SU-DHL-6 (cell line): ENCODE data around the gene KLF16.

ENCODE experiments used
- H2AFZ ChIP-seq: fragments of 200-600 bp; sonication (generic); 2 replicates; pipeline ENCODE4 v1.6.1; 2014; ENCODE audit warnings: low read depth, mild to moderate bottlenecking, moderate library complexity, mixed read lengths, antibody characterized with exemption, low read length; ENCODE audit not compliant: severe bottlenecking
- H3F3A ChIP-seq: fragments of 200-600 bp; shearing (Covaris generic); 2 replicates; pipeline ENCODE4 v1.6.0; 2016; ENCODE audit warnings: antibody characterized with exemption, mild to moderate bottlenecking; ENCODE audit not compliant: insufficient read depth
- H3K27ac ChIP-seq: fragments of 200-600 bp; sonication (generic); 2 replicates; pipeline ENCODE4 v1.5.1; 2016; ENCODE audit warnings: low read depth, mild to moderate bottlenecking, low read length, moderate library complexity, mixed read lengths
- H3K27me3 ChIP-seq: fragments of 200-600 bp; sonication (generic), shearing (Covaris generic); 2 replicates; pipeline ENCODE4 v1.6.0; 2014; ENCODE audit warnings: mild to moderate bottlenecking, low read length
- H3K36me3 ChIP-seq: fragments of 200-600 bp; sonication (generic); 2 replicates; pipeline ENCODE4 v1.6.1; 2014; ENCODE audit warnings: mild to moderate bottlenecking, low read length, mixed read lengths
- H3K4me2 ChIP-seq: fragments of 300-600, 200-600 bp; shearing (Covaris generic), sonication (generic); 2 replicates; pipeline ENCODE4 v1.6.0; 2014; ENCODE audit warnings: low read length, low read depth, mild to moderate bottlenecking; ENCODE audit not compliant: poor library complexity, severe bottlenecking
- H3K4me3 ChIP-seq: fragments of 200-600 bp; sonication (generic); 2 replicates; pipeline ENCODE4 v1.5.1; 2014; ENCODE audit warnings: antibody characterized with exemption, low read length, mild to moderate bottlenecking, mixed read lengths; ENCODE audit not compliant: insufficient read depth, poor library complexity, severe bottlenecking
- H3K79me2 ChIP-seq: fragments of 200-600 bp; sonication (generic); 2 replicates; pipeline ENCODE4 v1.6.1; 2014; ENCODE audit warnings: mild to moderate bottlenecking, low read length, moderate library complexity; ENCODE audit not compliant: insufficient read depth
- H3K9ac ChIP-seq: fragments of 200-600 bp; sonication (generic); 2 replicates; pipeline ENCODE4 v1.7.0; 2014; ENCODE audit warnings: mild to moderate bottlenecking, low read length
- H3K9me2 ChIP-seq: fragments of 200-600 bp; sonication (generic); replicated peaks from 2 replicates; pipeline ENCODE4 v1.6.1; 2014; ENCODE audit warnings: low read length; ENCODE audit not compliant: insufficient read depth
- H3K9me3 ChIP-seq: fragments of 200-600 bp; sonication (generic); 2 replicates; pipeline ENCODE4 v1.6.1; 2014; ENCODE audit warnings: low read length, mixed read lengths; ENCODE audit not compliant: insufficient read depth
- H4K20me1 ChIP-seq: fragments of 200-600 bp; sonication (generic); 2 replicates; pipeline ENCODE4 v1.6.1; 2014; ENCODE audit warnings: low read depth, mild to moderate bottlenecking, antibody characterized with exemption, low read length, moderate library complexity, mixed read lengths
- CTCF ChIP-seq: fragments of 200-600 bp; sonication (generic); IDR thresholded peaks from one replicate; pipeline ENCODE4 v1.5.1; 2017; ENCODE audit warnings: antibody characterized with exemption, mild to moderate bottlenecking, low read length, moderate library complexity; ENCODE audit not compliant: insufficient read depth, poor library complexity, severe bottlenecking
- EZH2phosphoT487 ChIP-seq: fragments of 200-600 bp; sonication (generic), shearing (Covaris generic); conservative IDR thresholded peaks from 2 replicates; pipeline ENCODE4 v1.6.1; 2018; ENCODE audit warnings: mild to moderate bottlenecking, antibody characterized with exemption, low read length, moderate library complexity, mixed read lengths

Gene KLF16

GRCh38 chr19:1810439-1811160 is 52.8 kb downstream of the KLF16 start:
- Histone ChIP-seq H4K20me1 (no peaks in the 10 kb centered on the region), H3K9me2 (no peaks in the 10 kb centered on the region), H3F3A (0 out of 2 replicates have a peak, but pooled peaks cover 5% of the 10 kb centered on the region), H3K27ac (no peak overlapping the region), H3K9ac (no peak overlapping the region), H3K79me2 (no peaks in the 10 kb centered on the region), H3K4me3 (no peak overlapping the region), H2AFZ (no peak overlapping the region), H3K27me3 (no peaks in the 10 kb centered on the region), H3K9me3 (no peaks in the 10 kb centered on the region), H3K36me3 (no peaks in the 10 kb centered on the region), H3K4me2 (no peak overlapping the region)
- TF ChIP-seq EZH2phosphoT487 (no peak), CTCF (no peak)

- no peak overlapping the region for H3K27ac ChIP-seq
- no peaks in the 10 kb centered on the region for H3K9me2 ChIP-seq
- no peak overlapping the region for H3K4me2 ChIP-seq
- H3F3A ChIP-seq = 0 out of 2 replicates have a peak, but pooled peaks cover 5% of the 10 kb centered on the region
- H3K4me3 ChIP-seq = no peak overlapping the region
- H3K36me3 ChIP-seq = no peaks in the 10 kb centered on the region
- no peak overlapping the region for H3K9ac ChIP-seq
- no peak overlapping the region for H2AFZ ChIP-seq
- H3K27me3 ChIP-seq = no peaks in the 10 kb centered on the region
- no peaks in the 10 kb centered on the region for H3K79me2 ChIP-seq
- TF ChIP-seq CTCF (no peak), EZH2phosphoT487 (no peak)
- H4K20me1 ChIP-seq = no peaks in the 10 kb centered on the region
- H3K9me3 ChIP-seq = no peaks in the 10 kb centered on the region
Measured at GRCh38 chr19:1809678-1810077, 53.7 kb downstream of the KLF16 start.

GRCh38 chr19:1808395-1808731 is 55.0 kb downstream of the KLF16 start:
- Histone ChIP-seq H3K9ac (no peak overlapping the region), H3K4me2 (no peak overlapping the region), H3K9me3 (no peaks in the 10 kb centered on the region), H3K27ac (no peak overlapping the region), H3K4me3 (no peak overlapping the region), H3K27me3 (no peaks in the 10 kb centered on the region), H2AFZ (no peak overlapping the region), H3K36me3 (no peaks in the 10 kb centered on the region), H4K20me1 (no peaks in the 10 kb centered on the region), H3K79me2 (no peaks in the 10 kb centered on the region), H3K9me2 (no peaks in the 10 kb centered on the region), H3F3A (no peaks in the 10 kb centered on the region)
- TF ChIP-seq EZH2phosphoT487 (no peak), CTCF (no peak)
